ENCODE results near the gene C2orf76. TPM values are rescaled to one million over a fixed set of nuclear protein-coding genes. Genes with fewer than 3 reads are reported as not detected.

The C2orf76 gene
- total RNA-seq, 4 donors from 2014 or later: 5.3 to 19.9 (median 13.3) TPM

DNA sequence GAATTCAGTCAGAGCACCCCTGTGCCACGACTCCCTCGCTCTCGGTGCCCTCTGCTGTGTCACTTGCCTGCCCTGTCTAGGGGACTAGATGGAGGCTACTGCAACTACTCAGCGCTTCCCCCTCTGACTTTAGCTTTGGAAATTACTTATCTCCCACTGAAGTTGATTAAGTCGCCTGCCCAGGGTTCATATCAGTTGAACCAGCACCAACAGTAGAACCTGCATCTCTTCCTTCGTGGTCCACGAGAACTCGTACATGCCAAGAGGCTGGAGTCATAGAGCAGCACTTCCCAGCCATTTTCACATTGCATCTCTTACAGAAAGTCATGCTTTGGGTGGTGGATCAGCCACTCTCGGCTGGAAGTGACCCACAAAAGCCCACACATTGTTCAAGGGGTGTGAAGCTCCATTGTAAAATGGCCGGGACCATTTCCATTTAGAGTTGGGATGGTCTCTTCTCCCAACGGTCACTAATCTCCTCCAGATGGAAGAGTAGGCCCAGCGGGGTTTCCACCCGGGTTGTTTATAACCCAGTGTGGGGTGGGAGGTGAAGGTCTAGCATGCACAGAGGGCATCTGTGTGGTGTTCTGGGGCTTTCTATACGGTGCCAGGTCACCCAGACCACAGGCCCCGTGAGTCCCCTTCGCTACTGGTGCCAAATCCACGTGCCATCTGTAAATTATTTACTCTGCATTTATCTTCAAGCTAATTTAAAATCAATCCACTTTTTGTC, 105.0 kb downstream of the C2orf76 start:
- intact Hi-C loops (cut with DNase I): no loop called here
- Histone ChIP-seq H3K27me3 (no peaks in the 10 kb centered on the region), H3K4me3 (replicated peaks in 1 of 3) (no peak overlapping the region)

DNA sequence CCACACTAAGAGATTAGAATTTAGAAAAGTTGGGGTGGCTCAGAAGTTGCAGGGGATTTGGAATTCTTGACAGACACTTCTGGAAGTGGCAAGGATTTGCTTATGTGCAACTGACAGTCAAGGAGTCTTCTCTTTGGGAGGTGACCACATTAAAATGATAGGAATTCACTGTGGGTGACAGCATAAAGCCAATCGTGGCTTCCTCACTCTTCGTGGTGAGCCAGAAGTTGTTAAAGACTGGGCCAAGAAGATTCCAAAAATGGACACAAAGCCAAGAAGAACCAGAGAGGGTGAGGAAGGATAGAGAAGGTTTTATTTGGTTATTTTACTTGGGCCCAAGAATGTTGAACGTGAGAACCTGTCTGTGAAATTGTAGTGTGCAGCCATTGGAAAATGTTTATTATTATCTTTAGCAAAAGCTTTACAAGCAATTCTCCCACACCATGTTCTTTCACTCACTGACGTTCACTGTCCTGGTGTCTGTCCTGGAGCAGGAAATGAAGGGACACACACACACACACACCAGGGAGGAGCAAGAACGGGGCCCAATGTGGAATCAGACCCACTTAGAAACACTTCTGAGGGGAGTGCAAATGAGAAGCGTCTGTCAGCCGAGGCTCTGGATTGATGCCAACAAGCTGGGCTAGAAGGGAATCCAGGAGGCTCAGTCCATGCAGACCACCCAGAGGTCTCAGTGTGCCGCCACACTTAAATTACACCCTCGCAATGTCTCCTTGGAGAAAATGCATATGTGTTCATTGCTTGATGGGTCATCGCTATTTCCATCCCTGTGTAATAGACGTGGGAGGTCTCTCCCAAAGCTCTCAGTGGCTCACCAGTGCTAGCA, 105.8 kb downstream of the C2orf76 start:
- H3K27me3 ChIP-seq: no peaks in the 10 kb centered on the region
- H3K27ac ChIP-seq: no peak overlapping the region
- no peaks in the 10 kb centered on the region for H3K4me1 ChIP-seq
- no peak for DNase-seq
- H3K4me3 ChIP-seq (replicated peaks in 1 of 3): no peak overlapping the region
- intact Hi-C loops (cut with DNase I): no loop called here
- TF ChIP-seq POLR2A (IDR thresholded peaks at IDR 0.05): no peak
- TF ChIP-seq, protein P1, sequence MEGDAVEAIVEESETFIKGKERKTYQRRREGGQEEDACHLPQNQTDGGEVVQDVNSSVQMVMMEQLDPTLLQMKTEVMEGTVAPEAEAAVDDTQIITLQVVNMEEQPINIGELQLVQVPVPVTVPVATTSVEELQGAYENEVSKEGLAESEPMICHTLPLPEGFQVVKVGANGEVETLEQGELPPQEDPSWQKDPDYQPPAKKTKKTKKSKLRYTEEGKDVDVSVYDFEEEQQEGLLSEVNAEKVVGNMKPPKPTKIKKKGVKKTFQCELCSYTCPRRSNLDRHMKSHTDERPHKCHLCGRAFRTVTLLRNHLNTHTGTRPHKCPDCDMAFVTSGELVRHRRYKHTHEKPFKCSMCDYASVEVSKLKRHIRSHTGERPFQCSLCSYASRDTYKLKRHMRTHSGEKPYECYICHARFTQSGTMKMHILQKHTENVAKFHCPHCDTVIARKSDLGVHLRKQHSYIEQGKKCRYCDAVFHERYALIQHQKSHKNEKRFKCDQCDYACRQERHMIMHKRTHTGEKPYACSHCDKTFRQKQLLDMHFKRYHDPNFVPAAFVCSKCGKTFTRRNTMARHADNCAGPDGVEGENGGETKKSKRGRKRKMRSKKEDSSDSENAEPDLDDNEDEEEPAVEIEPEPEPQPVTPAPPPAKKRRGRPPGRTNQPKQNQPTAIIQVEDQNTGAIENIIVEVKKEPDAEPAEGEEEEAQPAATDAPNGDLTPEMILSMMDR (IDR thresholded peaks at IDR 0.05): no peak
- H3K9me3 ChIP-seq: no peaks in the 10 kb centered on the region
- H3K36me3 ChIP-seq: no peaks in the 10 kb centered on the region
- WGBS, 2 donors: 72 to 74% methylated on average over 11 of the region's 11 CpGs

More for the DNA sequence above, 105.0 kb downstream of the C2orf76 start:
- H3K27ac ChIP-seq: no peak overlapping the region
- WGBS, 2 donors: 92 to 94% methylated on average over 17 of the region's 17 CpGs
- no peaks in the 10 kb centered on the region for H3K4me1 ChIP-seq
- DNase-seq: no peak
- no peaks in the 10 kb centered on the region for H3K9me3 ChIP-seq
- TF ChIP-seq, protein P1 (IDR thresholded peaks at IDR 0.05): no peak
- TF ChIP-seq POLR2A (IDR thresholded peaks at IDR 0.05): no peak
- H3K36me3 ChIP-seq: no peaks in the 10 kb centered on the region

DNA sequence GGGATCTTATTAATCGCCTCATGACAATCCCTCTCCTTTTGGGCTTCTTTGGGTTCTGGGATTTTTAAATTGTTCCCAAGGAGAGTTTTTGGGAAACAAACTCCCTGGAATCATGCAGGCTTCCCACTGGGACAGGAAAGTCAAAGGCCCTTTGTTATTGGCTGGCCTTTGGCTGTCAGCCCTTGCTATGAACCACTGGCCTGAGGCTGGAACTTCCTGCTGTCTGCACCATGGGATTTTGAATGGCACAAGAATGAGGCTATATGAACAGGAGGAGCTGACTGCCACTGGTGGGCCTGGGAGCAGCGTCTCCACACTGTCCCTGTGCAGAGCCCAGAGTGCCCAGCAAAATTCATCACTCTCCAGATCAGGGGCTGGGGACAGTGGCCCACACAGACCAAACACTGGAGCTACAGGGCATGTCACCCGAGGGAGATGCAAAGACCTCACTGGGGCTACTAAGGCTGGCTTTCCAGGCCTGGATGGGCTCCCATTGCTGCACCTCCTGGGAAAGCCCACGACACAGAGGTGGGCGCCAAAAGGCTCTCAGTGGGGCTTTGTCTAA, 107.3 kb downstream of the C2orf76 start:
- no peak for TF ChIP-seq POLR2A (IDR thresholded peaks at IDR 0.05)
- TF ChIP-seq, protein P1 (IDR thresholded peaks at IDR 0.05): no peak
- no peak overlapping the region for H3K27ac ChIP-seq
- H3K4me3 ChIP-seq (replicated peaks in 1 of 3): no peak overlapping the region
- H3K36me3 ChIP-seq: no peaks in the 10 kb centered on the region
- intact Hi-C loops (cut with DNase I): no loop called here
- no peaks in the 10 kb centered on the region for H3K4me1 ChIP-seq
- WGBS, 2 donors: 77 to 86% methylated on average over 4 to 5 of the region's 5 CpGs
- DNase-seq: no peak
- no peaks in the 10 kb centered on the region for H3K27me3 ChIP-seq
- no peaks in the 10 kb centered on the region for H3K9me3 ChIP-seq

DNA sequence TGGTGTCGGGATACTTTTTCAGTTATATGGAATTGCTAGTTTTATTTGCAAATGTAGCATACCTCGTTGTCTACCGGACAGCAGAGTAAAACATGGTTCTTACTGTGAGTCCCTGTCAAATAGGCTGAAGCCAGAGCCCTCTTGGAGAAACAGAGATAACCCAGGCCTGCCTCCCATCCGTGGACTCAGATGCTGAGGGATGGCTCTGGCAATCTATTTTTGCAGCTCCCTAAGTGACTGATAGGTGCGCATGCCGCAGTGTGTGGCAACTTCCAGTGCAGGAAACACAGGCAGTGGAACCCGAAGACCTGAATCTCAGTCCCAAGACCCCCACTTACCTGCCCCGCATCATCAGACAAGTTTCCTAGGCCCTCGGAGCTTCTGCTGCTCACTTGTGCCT, 109.4 kb downstream of the C2orf76 start:
- Histone ChIP-seq H3K4me3 (replicated peaks in 1 of 3) (no peak overlapping the region), H3K27me3 (no peaks in the 10 kb centered on the region), H3K36me3 (no peaks in the 10 kb centered on the region), H3K4me1 (peaks cover 0 to 7% of the 10 kb centered on the region in 2 donors), H3K27ac (no peak overlapping the region), H3K9me3 (no peaks in the 10 kb centered on the region)
- TF ChIP-seq POLR2A (IDR thresholded peaks at IDR 0.05): no peak
- TF ChIP-seq, protein P1 (IDR thresholded peaks at IDR 0.05): no peak
- 92% methylated on average over 8 to 9 of the region's 9 CpGs for WGBS, 2 donors
- intact Hi-C loops (cut with DNase I): no loop called here
- no peak for DNase-seq

All from thyroid gland (tissue), 4 donors.